HEK293T (cell line): Measurements from ENCODE around the gene SERTAD2.

ENCODE experiments used
- CTCF ChIA-PET: fragments of 350-600 bp; formaldehyde crosslinking; extraction: SDS; loops from one replicate; lab custom pipeline; 2021; ENCODE audit warnings: antibody characterized with exemption, inconsistent platforms; lab: Yijun Ruan, JAX
- POLR2A ChIA-PET: fragments of 350-600 bp; formaldehyde crosslinking; extraction: SDS; loops from one replicate; lab custom pipeline; 2020; ENCODE audit warnings: antibody characterized with exemption, inconsistent platforms; lab: Yijun Ruan, JAX
- DNase-seq: peaks from one replicate; pipeline ENCODE4 v3.0.0; 2012; ENCODE audit warnings: mixed read lengths; ENCODE audit errors: extremely low spot score
- ARNT ChIP-seq: fragments of 450-650 bp; IDR thresholded peaks from 2 replicates; pipeline ENCODE4 v1.6.1; 2017; ENCODE audit warnings: mild to moderate bottlenecking
- BHLHE40 ChIP-seq: fragments of 450-650 bp; IDR thresholded peaks from 2 replicates; pipeline ENCODE4 v1.6.1; 2016; ENCODE audit warnings: mild to moderate bottlenecking, moderate library complexity, borderline replicate concordance
- CTBP1 ChIP-seq: fragments of 450-650 bp; IDR thresholded peaks from 2 replicates; pipeline ENCODE4 v1.6.1; 2016; ENCODE audit warnings: borderline replicate concordance
- ELF4 ChIP-seq: fragments of 450-650 bp; IDR thresholded peaks from 2 replicates; pipeline ENCODE4 v1.6.1; 2017; ENCODE audit warnings: antibody characterized with exemption
- FOXA1 ChIP-seq: fragments of 450-650 bp; IDR thresholded peaks from 2 replicates; pipeline ENCODE4 v1.6.1; 2016; ENCODE audit warnings: mild to moderate bottlenecking
- FOXK2 ChIP-seq: fragments of 450-650 bp; IDR thresholded peaks from 2 replicates; pipeline ENCODE4 v1.6.1; 2016; ENCODE audit warnings: mild to moderate bottlenecking
- FOXM1 ChIP-seq: fragments of 450-650 bp; IDR thresholded peaks from 2 replicates; pipeline ENCODE4 v1.6.1; 2017; ENCODE audit warnings: mild to moderate bottlenecking, borderline replicate concordance
- HDGF ChIP-seq: fragments of 450-650 bp; IDR thresholded peaks from 2 replicates; pipeline ENCODE4 v1.6.1; 2017; ENCODE audit warnings: antibody characterized with exemption, borderline replicate concordance
- L3MBTL2 ChIP-seq: fragments of 450-650 bp; conservative IDR thresholded peaks from 2 replicates; pipeline ENCODE4 v1.6.1; 2016; ENCODE audit warnings: mild to moderate bottlenecking
- LEF1 ChIP-seq: fragments of 450-650 bp; IDR thresholded peaks from 2 replicates; pipeline ENCODE4 v1.6.1; 2017; ENCODE audit warnings: mild to moderate bottlenecking, borderline replicate concordance
- NFRKB ChIP-seq: fragments of 450-650 bp; IDR thresholded peaks from 2 replicates; pipeline ENCODE4 v1.6.1; 2016; ENCODE audit warnings: mild to moderate bottlenecking, moderate library complexity
- PKNOX1 ChIP-seq: fragments of 450-650 bp; IDR thresholded peaks from 2 replicates; pipeline ENCODE4 v1.6.1; 2016
- SP1 ChIP-seq: fragments of 450-650 bp; IDR thresholded peaks from 2 replicates; pipeline ENCODE4 v1.6.1; 2017
- SUZ12 ChIP-seq: fragments of 450-650 bp; IDR thresholded peaks from 2 replicates; pipeline ENCODE4 v1.6.1; 2016; ENCODE audit warnings: mild to moderate bottlenecking
- TARDBP ChIP-seq: fragments of 450-650 bp; IDR thresholded peaks from 2 replicates; pipeline ENCODE4 v1.6.1; 2016
- ZNF384 ChIP-seq: fragments of 450-650 bp; IDR thresholded peaks from 2 replicates; pipeline ENCODE4 v1.6.1; 2016

Gene SERTAD2

GRCh38 chr2:64613276-64613675 lies 40.4 kb downstream of the SERTAD2 start:
- ChIA-PET POLR2A (no interaction called here), CTCF (no interaction called here)
- TF ChIP-seq HDGF, result no peak
- DNase-seq, result no peak

GRCh38 chr2:64612575-64613195 lies 41.0 kb downstream of the SERTAD2 start:
- TF ChIP-seq ARNT (no peak), SUZ12 (no peak), ZNF384 (no peak), LEF1 (no peak), FOXA1 (no peak), FOXK2 (no peak)
- ChIA-PET CTCF (no interaction called here), POLR2A (no interaction called here)
- DNase-seq, result no peak

GRCh38 chr2:64610316-64610855 lies 43.3 kb downstream of the SERTAD2 start:
- TF ChIP-seq SUZ12, result no peak
- no peak for DNase-seq
- POLR2A ChIA-PET, result no interaction called here
- CTCF ChIA-PET, result no interaction called here

GRCh38 chr2:64609942-64610281 lies 43.8 kb downstream of the SERTAD2 start:
- CTCF ChIA-PET, result no interaction called here
- TF ChIP-seq L3MBTL2, result no peak
- no peak for TF ChIP-seq ELF4
- no peak for TF ChIP-seq CTBP1
- TF ChIP-seq SUZ12, result no peak
- no peak for TF ChIP-seq SP1
- TF ChIP-seq PKNOX1, result no peak
- TF ChIP-seq FOXA1, result no peak
- TF ChIP-seq FOXM1, result no peak
- DNase-seq, result no peak
- POLR2A ChIA-PET, result no interaction called here

- ChIA-PET CTCF (no interaction called here), POLR2A (no interaction called here)
- TF ChIP-seq SUZ12 (no peak), ARNT (no peak), ELF4 (no peak), FOXM1 (no peak), L3MBTL2 (no peak; the same call in 1 of the 2 replicates), CTBP1 (no peak), SP1 (no peak), BHLHE40 (no peak), NFRKB (no peak), FOXA1 (no peak), FOXK2 (no peak), LEF1 (no peak), PKNOX1 (no peak), HDGF (no peak), TARDBP (no peak), ZNF384 (no peak)
- DNase-seq, result peak; percentile 92
Measured at GRCh38 chr2:64609227-64609941, 44.3 kb downstream of the SERTAD2 start.

GRCh38 chr2:64608867-64609226 lies 44.9 kb downstream of the SERTAD2 start:
- TF ChIP-seq FOXM1, result no peak
- TF ChIP-seq ARNT, result no peak
- TF ChIP-seq FOXA1, result no peak
- no peak for TF ChIP-seq CTBP1
- TF ChIP-seq NFRKB, result no peak
- TF ChIP-seq ELF4, result no peak
- TF ChIP-seq ZNF384, result peak; percentile 71; the same call in 1 of the 2 replicates
- no peak for TF ChIP-seq LEF1
- TF ChIP-seq L3MBTL2, result peak; percentile 81
- TF ChIP-seq PKNOX1, result no peak
- no peak for TF ChIP-seq FOXK2
- TF ChIP-seq TARDBP, result no peak
- ChIA-PET CTCF (no interaction called here), POLR2A (interaction anchor here (1.2 kb wide), 1 partner anchor 250 kb away, joined by 3 read pairs; no protein-coding TSS in a partner anchor)
- DNase-seq, result no peak
